SK-N-SH treated with all-trans-retinoic acid at 6 μM for 48 hours (cell line): ENCODE data around the gene ERCC4.

Experiments used
- ATAC-seq: fragments of 200-7000 bp; cut with Tn5 transposase; 3 replicates; pipeline ENCODE4 v1.9.1; 2020; ENCODE audit warnings: mild to moderate bottlenecking, moderate library complexity
- ARNTL ChIP-seq: fragments of 450-650 bp; formaldehyde crosslinking; IDR thresholded peaks from 2 replicates; pipeline ENCODE4 v1.5.0; 2020; ENCODE audit warnings: low read depth, mild to moderate bottlenecking, moderate library complexity, borderline replicate concordance
- BACH2 ChIP-seq: fragments of 250-450 bp; sonication (Bioruptor Pico); IDR thresholded peaks from 2 replicates; pipeline ENCODE4 v1.9.0; 2021; ENCODE audit warnings: mild to moderate bottlenecking, borderline replicate concordance
- CREB5 ChIP-seq: fragments of 250-450 bp; sonication (Bioruptor Pico); IDR thresholded peaks from 2 replicates; pipeline ENCODE4 v1.5.1; 2020; ENCODE audit warnings: low read depth, mild to moderate bottlenecking, moderate library complexity
- CSDC2 ChIP-seq: fragments of 250-450 bp; sonication (Bioruptor Pico); IDR thresholded peaks from 2 replicates; pipeline ENCODE4 v1.5.0; 2020; ENCODE audit warnings: mild to moderate bottlenecking, moderate library complexity
- CSRNP3 ChIP-seq: fragments of 250-450 bp; sonication (Bioruptor Pico); IDR thresholded peaks from 2 replicates; pipeline ENCODE4 v1.5.1; 2021; ENCODE audit warnings: mild to moderate bottlenecking, moderate library complexity
- ESRRG ChIP-seq: fragments of 250-450 bp; sonication (Bioruptor Pico); IDR thresholded peaks from 2 replicates; pipeline ENCODE4 v1.6.1; 2021; ENCODE audit warnings: mild to moderate bottlenecking
- GLIS3 ChIP-seq: fragments of 250-450 bp; sonication (Bioruptor Pico); IDR thresholded peaks from 2 replicates; pipeline ENCODE4 v1.5.0; 2020; ENCODE audit warnings: mild to moderate bottlenecking, moderate library complexity
- ISL1 ChIP-seq: fragments of 250-450 bp; sonication (Bioruptor Pico); IDR thresholded peaks from 2 replicates; pipeline ENCODE4 v2.1.2; 2022; ENCODE audit warnings: mild to moderate bottlenecking, moderate library complexity
- OSR1 ChIP-seq: fragments of 250-450 bp; sonication (Bioruptor Pico); IDR thresholded peaks from 2 replicates; pipeline ENCODE4 v1.8.0; 2022; ENCODE audit warnings: moderate library complexity, mild to moderate bottlenecking, inconsistent platforms
- PATZ1 ChIP-seq: fragments of 250-450 bp; sonication (Bioruptor Pico); IDR thresholded peaks from 2 replicates; pipeline ENCODE4 v1.8.0; 2020; ENCODE audit warnings: mild to moderate bottlenecking, moderate library complexity, borderline replicate concordance
- POU6F1 ChIP-seq: fragments of 250-450 bp; sonication (Bioruptor Pico); IDR thresholded peaks from 2 replicates; pipeline ENCODE4 v1.8.0; 2021; ENCODE audit warnings: low read depth, mild to moderate bottlenecking, moderate library complexity, borderline replicate concordance
- PPARA ChIP-seq: fragments of 250-450 bp; sonication (Bioruptor Pico); IDR thresholded peaks from 2 replicates; pipeline ENCODE4 v1.5.0; 2020; ENCODE audit warnings: mild to moderate bottlenecking, borderline replicate concordance
- RARB ChIP-seq: fragments of 250-450 bp; sonication (Bioruptor Pico); IDR thresholded peaks from 2 replicates; pipeline ENCODE4 v1.8.0; 2021; ENCODE audit warnings: mild to moderate bottlenecking, moderate library complexity
- SNAI2 ChIP-seq: fragments of 250-450 bp; sonication (Bioruptor Pico); IDR thresholded peaks from 2 replicates; pipeline ENCODE4 v1.5.0; 2020; ENCODE audit warnings: mild to moderate bottlenecking, moderate library complexity
- TCF4 ChIP-seq: fragments of 250-450 bp; sonication (Bioruptor Pico); IDR thresholded peaks from 2 replicates; pipeline ENCODE4 v1.8.0; 2021; ENCODE audit warnings: mild to moderate bottlenecking, moderate library complexity, borderline replicate concordance
- TOX ChIP-seq: fragments of 250-450 bp; sonication (Bioruptor Pico); IDR thresholded peaks from 2 replicates; pipeline ENCODE4 v1.8.0; 2021; ENCODE audit warnings: mild to moderate bottlenecking, moderate library complexity, borderline replicate concordance
- TSHZ2 ChIP-seq: fragments of 250-450 bp; sonication (Bioruptor Pico); IDR thresholded peaks from 2 replicates; pipeline ENCODE4 v1.5.0; 2020; ENCODE audit warnings: mild to moderate bottlenecking, moderate library complexity
- ZC3H10 ChIP-seq: fragments of 250-450 bp; sonication (Bioruptor Pico); IDR thresholded peaks from 2 replicates; pipeline ENCODE4 v1.5.1; 2021; ENCODE audit warnings: mild to moderate bottlenecking, moderate library complexity
- ZFP3 ChIP-seq: fragments of 250-450 bp; sonication (Bioruptor Pico); IDR thresholded peaks from 2 replicates; pipeline ENCODE4 v1.5.0; 2020; ENCODE audit warnings: mild to moderate bottlenecking, moderate library complexity
- ZNF565 ChIP-seq: fragments of 450-650 bp; formaldehyde crosslinking; conservative IDR thresholded peaks from 2 replicates; pipeline ENCODE4 v1.5.0; 2020; ENCODE audit warnings: low read depth, mild to moderate bottlenecking, moderate library complexity
- ZNF70 ChIP-seq: fragments of 450-650 bp; formaldehyde crosslinking; IDR thresholded peaks from 2 replicates; pipeline ENCODE4 v1.5.0; 2020; ENCODE audit warnings: mild to moderate bottlenecking, moderate library complexity
- ZNF8 ChIP-seq: fragments of 450-650 bp; formaldehyde crosslinking; IDR thresholded peaks from 2 replicates; pipeline ENCODE4 v1.5.0; 2020; ENCODE audit warnings: mild to moderate bottlenecking, moderate library complexity

Gene ERCC4

GRCh38 chr16:13970708-13971422, 50.9 kb downstream of the ERCC4 start:
- ATAC-seq: no peak
- no peak for TF ChIP-seq CREB5 (CRISPR knock-in tag)
- TF ChIP-seq ZFP3 (CRISPR knock-in tag): no peak
- TF ChIP-seq ZNF565: no peak
- TF ChIP-seq OSR1 (CRISPR knock-in tag): no peak
- no peak for TF ChIP-seq TCF4 (CRISPR knock-in tag)
- no peak for TF ChIP-seq RARB (CRISPR knock-in tag)
- TF ChIP-seq ISL1: no peak
- TF ChIP-seq POU6F1 (CRISPR knock-in tag): no peak
- no peak for TF ChIP-seq GLIS3 (CRISPR knock-in tag)
- TF ChIP-seq ESRRG (CRISPR knock-in tag): no peak
- no peak for TF ChIP-seq ZNF70 (CRISPR knock-in tag)
- no peak for TF ChIP-seq PPARA (CRISPR knock-in tag)
- TF ChIP-seq TSHZ2 (CRISPR knock-in tag): no peak
- TF ChIP-seq TOX (CRISPR knock-in tag): no peak
- TF ChIP-seq ZNF8: no peak
- no peak for TF ChIP-seq SNAI2

GRCh38 chr16:13973321-13974023, 53.5 kb downstream of the ERCC4 start:
- ATAC-seq: no peak
- TF ChIP-seq ZNF565 (no peak), SNAI2 (no peak), ZNF70 (CRISPR knock-in tag) (no peak), BACH2 (no peak), CSDC2 (no peak), ZNF8 (no peak), RARB (CRISPR knock-in tag) (no peak), ZFP3 (CRISPR knock-in tag) (no peak), CREB5 (CRISPR knock-in tag) (no peak), CSRNP3 (CRISPR knock-in tag) (no peak), GLIS3 (CRISPR knock-in tag) (no peak)
- TF ChIP-seq, all 23 proteins: peak for 0

GRCh38 chr16:13977177-13977576, 57.2 kb downstream of the ERCC4 start:
- no peak for ATAC-seq
- no peak for TF ChIP-seq GLIS3 (CRISPR knock-in tag)
- TF ChIP-seq BACH2: no peak
- no peak for TF ChIP-seq ZC3H10
- TF ChIP-seq RARB (CRISPR knock-in tag): no peak
- TF ChIP-seq ESRRG (CRISPR knock-in tag): no peak
- no peak for TF ChIP-seq TOX (CRISPR knock-in tag)
- no peak for TF ChIP-seq SNAI2
- no peak for TF ChIP-seq TCF4 (CRISPR knock-in tag)
- TF ChIP-seq ZNF565: no peak
- no peak for TF ChIP-seq ARNTL (CRISPR knock-in tag)
- no peak for TF ChIP-seq PPARA (CRISPR knock-in tag)
- no peak for TF ChIP-seq PATZ1 (CRISPR knock-in tag)
- no peak for TF ChIP-seq POU6F1 (CRISPR knock-in tag)
- no peak for TF ChIP-seq CSDC2
